Right cardiac atrium (tissue), 5 donors: ENCODE results near the gene CLEC18C. TPM values are rescaled to one million over a fixed set of nuclear protein-coding genes. Genes with fewer than 3 reads are reported as not detected.
"Not testable (repeated sequence)": the region's sequence is repeated elsewhere in the genome, so short reads cannot be mapped to it uniquely, and the experiment has no call there.

Experiments used
- ATAC-seq, 2 donors: fragments of 200-7000 bp; cut with Tn5 transposase; one replicate each; pipeline versions ENCODE4 v1.8.0 to v1.9.1; 2020; ENCODE audit warnings: moderate library complexity in 2 of 2, mild to moderate bottlenecking in 1 of 2
- DNase-seq, 3 donors: peaks; one replicate each; pipeline ENCODE4 v3.0.0-alpha.2; 2020
- H3K27ac ChIP-seq: one replicate; pipeline ENCODE4 v1.5.1; 2013; ENCODE audit warnings: mild to moderate bottlenecking, low read length, control low read depth, moderate library complexity
- H3K27me3 ChIP-seq: one replicate; pipeline ENCODE4 v1.6.1; 2013; ENCODE audit not compliant: control insufficient read depth, insufficient read depth
- H3K4me1 ChIP-seq: one replicate; pipeline ENCODE4 v1.6.1; 2013; ENCODE audit warnings: low read length; ENCODE audit not compliant: control insufficient read depth, insufficient read depth
- H3K4me3 ChIP-seq: one replicate; pipeline ENCODE4 v1.5.1; 2013; ENCODE audit warnings: low read length, control low read depth
- H3K9me3 ChIP-seq: one replicate; pipeline ENCODE4 v1.6.1; 2013; ENCODE audit warnings: low read length; ENCODE audit not compliant: control insufficient read depth
- WGBS: extraction: QIAGEN DNeasy Blood & Tissue Kit; methylation state at CpG from one replicate; pipeline ENCODE4 v1.1.7; 2013; 5-methylcytosine and 5-hydroxymethylcytosine counted together
- intact Hi-C, 4 donors: fragments of 100-400 bp; cut with DNase I; formaldehyde crosslinking; loops; one replicate each; pipeline versions ENCODE4 v1.11.0 to v1.14.0; 2022 to 2023
- polyA plus RNA-seq: library from polyadenylated mRNA; stranded (reverse); fragments of 200-250 nt; gene quantifications from one replicate; pipeline ENCODE4 v1.2.3, GENCODE V29; 2013
- total RNA-seq, 4 donors: library from RNA; stranded (reverse); fragmentation: NEBNext Ultra II Directional; extraction: Animal tissue kit (Norgen Biotek cat#: 25700); gene quantifications; one replicate each; pipeline ENCODE4 v1.2.1, GENCODE V29; 2021
- donor health status: healthy with polysubstance abuse.
- donor health status: DM: no; HTN: yes; CAD: no.
- donor health status: DM: no; HTN: no; CAD: no.
- donor health status: DM: no; HTN: yes; CAD: no; lungs with severe emphysema.
- donor health status: DM: yes; HTN: yes; CAD: no.

CLEC18C gene
- total and polyA plus RNA-seq, 5 donors = 0.18 to 0.31 TPM; not detected in 3

GRCh38 chr16:70218586-70218985 is 45.0 kb downstream of the CLEC18C start:
- H3K9me3 ChIP-seq, H3K27ac ChIP-seq, H3K4me3 ChIP-seq, intact Hi-C loops, H3K27me3 ChIP-seq, H3K4me1 ChIP-seq, ATAC-seq, DNase-seq: not testable (repeated sequence)
- 91% methylated on average over 2 of the region's 2 CpGs for WGBS

- H3K27ac ChIP-seq, H3K4me1 ChIP-seq, H3K27me3 ChIP-seq, ATAC-seq, DNase-seq, H3K9me3 ChIP-seq, intact Hi-C loops, H3K4me3 ChIP-seq: not testable (repeated sequence)
- 63% methylated on average over 2 of the region's 2 CpGs for WGBS
Measured at GRCh38 chr16:70222574-70222973, 49.0 kb downstream of the CLEC18C start.

GRCh38 chr16:70223216-70223615 is 49.6 kb downstream of the CLEC18C start:
- H3K4me1 ChIP-seq, intact Hi-C loops, ATAC-seq, DNase-seq, H3K4me3 ChIP-seq, H3K27ac ChIP-seq, H3K9me3 ChIP-seq, H3K27me3 ChIP-seq: not testable (repeated sequence)
- WGBS = 73% methylated on average over 1 of the region's 2 CpGs

GRCh38 chr16:70223971-70224513 is 50.5 kb downstream of the CLEC18C start:
- DNase-seq, ATAC-seq, H3K9me3 ChIP-seq, H3K27ac ChIP-seq, intact Hi-C loops, H3K4me3 ChIP-seq, H3K27me3 ChIP-seq, H3K4me1 ChIP-seq: not testable (repeated sequence)
- 59% methylated on average over 1 of the region's 3 CpGs for WGBS

GRCh38 chr16:70224645-70225044 is 51.1 kb downstream of the CLEC18C start:
- ATAC-seq, DNase-seq, H3K4me3 ChIP-seq, H3K27ac ChIP-seq, H3K27me3 ChIP-seq, H3K9me3 ChIP-seq, H3K4me1 ChIP-seq, intact Hi-C loops: not testable (repeated sequence)
- WGBS = 98% methylated on average over 18 of the region's 24 CpGs

GRCh38 chr16:70225430-70225829 is 51.8 kb downstream of the CLEC18C start:
- H3K4me1 ChIP-seq, H3K27me3 ChIP-seq, DNase-seq, H3K4me3 ChIP-seq, intact Hi-C loops, ATAC-seq, H3K27ac ChIP-seq, H3K9me3 ChIP-seq: not testable (repeated sequence)
- 98% methylated on average over 4 of the region's 4 CpGs for WGBS

- DNase-seq, H3K9me3 ChIP-seq, H3K27ac ChIP-seq, intact Hi-C loops, H3K4me1 ChIP-seq, H3K4me3 ChIP-seq, H3K27me3 ChIP-seq, ATAC-seq: not testable (repeated sequence)
Measured at GRCh38 chr16:70226024-70226423, 52.4 kb downstream of the CLEC18C start.

- H3K27ac ChIP-seq, H3K27me3 ChIP-seq, H3K9me3 ChIP-seq, DNase-seq, H3K4me3 ChIP-seq, intact Hi-C loops, ATAC-seq, H3K4me1 ChIP-seq: not testable (repeated sequence)
- WGBS = 52% methylated on average over 2 of the region's 3 CpGs
Measured at GRCh38 chr16:70231831-70232230, 58.2 kb downstream of the CLEC18C start.

Other genes starting within 250 kb of the CLEC18C start
- under 1 TPM; 0.34 to 0.74 (median 0.48) TPM for gene CLEC18A, start 222.5 kb upstream of the CLEC18C start, total RNA-seq
- gene CLEC18A, start 222.5 kb upstream of the CLEC18C start, polyA plus RNA-seq = 0.18 TPM
- 10 to 100 TPM; 20.2 to 36.3 (median 26.4) TPM for gene PDPR, start 59.5 kb upstream of the CLEC18C start, total RNA-seq
- gene PDPR, start 59.5 kb upstream of the CLEC18C start, polyA plus RNA-seq = 8.4 TPM
- 10 to 100 TPM; 14.0 to 18.5 (median 16.1) TPM for gene EXOSC6, start 78.2 kb downstream of the CLEC18C start, total RNA-seq
- gene EXOSC6, start 78.2 kb downstream of the CLEC18C start, polyA plus RNA-seq = 8.7 TPM
- gene AARS1, start 115.7 kb downstream of the CLEC18C start, total RNA-seq = 10 to 100 TPM; 61.2 to 73.7 (median 66.1) TPM
- gene AARS1, start 115.7 kb downstream of the CLEC18C start, polyA plus RNA-seq = 35.5 TPM
- gene DDX19B, start 125.4 kb downstream of the CLEC18C start, total RNA-seq = 10 to 100 TPM; 13.8 to 18.7 (median 16.0) TPM
- 13.4 TPM for gene DDX19B, start 125.4 kb downstream of the CLEC18C start, polyA plus RNA-seq
- gene DDX19A, start 173.1 kb downstream of the CLEC18C start, total RNA-seq = 10 to 100 TPM; 23.0 to 26.2 (median 24.2) TPM
- gene DDX19A, start 173.1 kb downstream of the CLEC18C start, polyA plus RNA-seq = 18.4 TPM